GM10248 (cell line): ENCODE data around the gene OSGEPL1.
A peak's percentile ranks its signal among the peaks of the same experiment; 100 is the strongest.

Source experiments
- CTCF ChIA-PET: fragments of 300-600 bp; sonication (Branson Sonifier 250); formaldehyde crosslinking; extraction: SDS; loops from one replicate; lab custom pipeline; 2021; ENCODE audit warnings: antibody characterized with exemption; lab: Yijun Ruan, JAX
- POLR2A ChIA-PET: fragments of 350-650 bp; sonication (Branson Sonifier 250); formaldehyde crosslinking; extraction: SDS; loops from one replicate; lab custom pipeline; 2020; ENCODE audit warnings: antibody characterized with exemption; lab: Yijun Ruan, JAX
- DNase-seq: peaks from one replicate; pipeline ENCODE4 v3.0.0; 2012; ENCODE audit errors: extremely low spot score
- TF ChIP-seq, protein P1 (sequence below): IDR thresholded peaks from 2 replicates; pipeline ENCODE4 v1.5.1; 2012; ENCODE audit warnings: mild to moderate bottlenecking, low read depth; ENCODE audit errors: extremely low read depth, missing control alignments, control extremely low read depth

The OSGEPL1 gene

DNA sequence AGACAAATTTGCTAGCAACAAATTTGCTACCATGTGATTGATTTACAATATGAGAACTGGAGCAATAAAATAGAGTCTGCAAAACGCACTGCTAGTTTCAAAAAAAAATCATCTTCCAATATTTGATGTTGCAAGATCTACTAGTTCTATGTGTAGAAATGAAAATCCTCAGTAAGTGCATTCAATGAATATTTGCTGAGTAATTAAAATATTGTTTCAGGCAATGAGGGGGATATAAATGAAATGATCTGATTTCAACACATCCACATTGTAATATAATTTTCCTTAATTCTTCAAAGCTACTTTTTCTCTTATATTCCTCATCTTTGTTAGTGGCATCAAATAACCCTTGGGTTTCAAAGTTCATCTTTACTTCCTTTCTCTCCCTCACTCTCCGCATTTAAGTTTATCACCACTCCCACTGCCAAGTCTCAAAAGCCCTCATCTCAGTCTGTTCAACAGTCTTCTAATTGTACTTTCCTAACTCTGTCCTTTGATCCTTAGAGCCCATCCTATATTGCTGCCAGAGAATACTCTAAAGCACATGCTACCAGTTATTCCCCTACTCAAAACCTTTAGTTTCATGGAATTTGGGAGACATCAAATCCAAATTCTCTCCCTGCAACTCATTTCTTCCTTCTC, 6.2 kb downstream of the OSGEPL1 start:
- TF ChIP-seq, protein P1, sequence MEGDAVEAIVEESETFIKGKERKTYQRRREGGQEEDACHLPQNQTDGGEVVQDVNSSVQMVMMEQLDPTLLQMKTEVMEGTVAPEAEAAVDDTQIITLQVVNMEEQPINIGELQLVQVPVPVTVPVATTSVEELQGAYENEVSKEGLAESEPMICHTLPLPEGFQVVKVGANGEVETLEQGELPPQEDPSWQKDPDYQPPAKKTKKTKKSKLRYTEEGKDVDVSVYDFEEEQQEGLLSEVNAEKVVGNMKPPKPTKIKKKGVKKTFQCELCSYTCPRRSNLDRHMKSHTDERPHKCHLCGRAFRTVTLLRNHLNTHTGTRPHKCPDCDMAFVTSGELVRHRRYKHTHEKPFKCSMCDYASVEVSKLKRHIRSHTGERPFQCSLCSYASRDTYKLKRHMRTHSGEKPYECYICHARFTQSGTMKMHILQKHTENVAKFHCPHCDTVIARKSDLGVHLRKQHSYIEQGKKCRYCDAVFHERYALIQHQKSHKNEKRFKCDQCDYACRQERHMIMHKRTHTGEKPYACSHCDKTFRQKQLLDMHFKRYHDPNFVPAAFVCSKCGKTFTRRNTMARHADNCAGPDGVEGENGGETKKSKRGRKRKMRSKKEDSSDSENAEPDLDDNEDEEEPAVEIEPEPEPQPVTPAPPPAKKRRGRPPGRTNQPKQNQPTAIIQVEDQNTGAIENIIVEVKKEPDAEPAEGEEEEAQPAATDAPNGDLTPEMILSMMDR, result no peak
- ChIA-PET CTCF (interaction anchor here (1.6 kb wide), 1 partner anchor 10 kb away, joined by 4 read pairs; no protein-coding TSS in a partner anchor), POLR2A (no interaction called here)
- no peak for DNase-seq

DNA sequence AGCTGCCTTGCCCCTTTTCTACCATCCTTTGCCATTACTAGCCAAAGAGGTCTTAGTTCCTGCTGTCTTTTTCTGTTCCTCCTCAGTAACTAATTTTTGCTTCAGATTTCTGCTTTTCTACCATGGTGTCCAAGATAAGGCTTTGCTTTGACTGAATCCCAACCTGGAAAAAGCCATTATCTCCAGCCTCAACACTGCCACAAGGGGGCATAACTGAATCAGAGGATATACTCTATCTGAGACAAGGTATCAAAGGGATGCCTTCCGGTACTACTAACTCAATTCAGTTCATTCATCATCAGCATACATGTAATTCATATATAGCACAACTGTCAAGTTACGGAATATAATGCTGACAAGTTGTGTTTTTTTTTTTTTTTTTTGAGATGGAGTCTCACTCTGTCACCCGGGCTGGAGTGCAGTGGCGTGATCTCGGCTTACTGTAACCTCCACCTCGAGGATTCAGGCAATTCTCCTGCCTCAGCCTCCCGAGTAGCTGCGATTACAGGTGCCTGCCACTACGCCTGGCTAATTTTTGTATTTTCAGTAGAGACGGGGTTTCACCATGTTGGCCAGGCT, 11.4 kb downstream of the OSGEPL1 start:
- TF ChIP-seq, protein P1, result peak; percentile 65
- ChIA-PET CTCF (interaction anchor here (0.7 to 7.1 kb wide), 19 partner anchors 8 to 370 kb away, joined by 3 to 79 read pairs (median 3); partner anchors contain the start of gene OSGEPL1), POLR2A (no interaction called here)
- peak; percentile 35 for DNase-seq

DNA sequence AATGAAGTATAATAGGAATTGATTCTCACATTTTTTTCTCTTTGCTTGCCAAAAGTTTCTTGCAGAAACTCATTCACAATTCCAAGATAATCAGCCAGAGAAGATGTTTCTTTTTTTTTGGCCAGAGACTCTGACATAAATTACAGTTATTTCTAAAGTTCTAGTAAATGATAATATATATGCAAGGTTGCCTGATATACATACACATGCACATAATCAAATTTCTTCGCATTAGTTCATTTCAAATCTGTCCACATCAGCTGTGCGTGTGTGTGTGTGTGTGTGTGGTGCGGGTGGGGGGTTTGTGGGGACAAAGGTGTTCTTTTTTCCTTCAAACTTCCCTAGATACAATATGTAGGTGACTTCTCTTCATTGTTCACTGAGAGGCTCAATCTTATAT, 33.2 kb downstream of the OSGEPL1 start:
- no peak for DNase-seq
- TF ChIP-seq, protein P1, result no peak
- ChIA-PET CTCF (interaction anchor here (0.8 kb wide), 1 partner anchor 11 kb away, joined by 3 read pairs; no protein-coding TSS in a partner anchor), POLR2A (no interaction called here)

DNA sequence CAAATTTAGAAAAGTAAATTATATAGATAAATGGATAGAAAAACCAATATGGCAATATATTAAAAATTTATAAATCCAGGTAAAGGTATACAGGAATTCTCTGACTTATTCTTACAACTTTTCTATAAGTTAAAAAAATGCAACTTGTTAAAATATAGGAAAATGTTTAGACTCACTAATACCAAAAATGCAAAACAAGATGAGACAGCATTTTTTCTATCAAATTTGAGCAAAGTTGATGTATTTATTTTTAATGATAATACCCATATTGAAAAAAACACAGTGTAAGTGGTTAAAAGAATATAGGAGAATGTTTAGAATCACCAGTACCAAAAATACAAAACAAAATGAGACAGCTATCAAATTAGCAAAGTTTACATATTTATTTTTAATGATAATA, 35.7 kb downstream of the OSGEPL1 start:
- POLR2A ChIA-PET, result no interaction called here
- TF ChIP-seq, protein P1, result no peak
- DNase-seq, result no peak
- CTCF ChIA-PET, result no interaction called here

DNA sequence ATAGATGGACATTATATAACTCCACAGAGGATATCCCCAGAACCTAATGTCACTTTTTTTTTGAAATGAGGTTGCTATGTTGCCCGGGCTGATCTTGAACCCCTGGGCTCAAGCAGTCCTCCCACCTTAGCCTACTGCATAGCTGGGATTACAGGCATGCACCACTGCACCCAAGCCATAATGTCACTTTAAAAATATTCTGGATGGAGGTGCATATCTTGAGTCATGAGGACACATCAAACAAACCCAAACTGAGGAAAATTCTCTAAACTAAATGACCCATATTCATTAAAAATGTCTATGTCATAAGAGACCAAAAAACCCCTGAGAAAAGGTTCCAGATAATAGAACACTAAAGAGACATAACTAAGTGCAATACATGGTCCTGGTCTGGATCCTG, 36.3 kb downstream of the OSGEPL1 start:
- TF ChIP-seq, protein P1, result no peak
- DNase-seq, result no peak
- CTCF ChIA-PET, result no interaction called here
- POLR2A ChIA-PET, result no interaction called here

DNA sequence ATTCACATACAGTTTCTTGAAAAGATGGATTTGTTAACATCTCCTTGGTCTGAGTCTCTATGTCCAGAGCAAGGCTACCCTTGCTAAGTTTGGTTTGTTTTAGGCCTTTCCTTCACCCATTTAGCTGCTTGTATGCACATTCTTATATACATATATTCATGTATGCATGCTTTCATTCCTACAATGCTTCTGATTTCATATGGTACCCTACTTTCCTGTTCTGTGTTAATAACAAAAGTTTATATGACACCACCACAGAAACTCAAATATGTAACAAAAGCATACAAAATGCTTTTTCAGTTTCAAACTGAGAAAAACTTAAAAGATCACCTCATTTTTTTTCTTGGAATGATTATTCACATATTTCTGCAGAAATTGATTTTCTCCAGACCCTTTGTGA, 39.4 kb downstream of the OSGEPL1 start:
- DNase-seq, result no peak
- CTCF ChIA-PET, result interaction anchor here (1.2 to 1.8 kb wide), 3 partner anchors 16 to 25 kb away, joined by 3 to 5 read pairs (median 3); no protein-coding TSS in a partner anchor
- POLR2A ChIA-PET, result no interaction called here
- TF ChIP-seq, protein P1, result no peak
